Measurements from ENCODE around the gene STK32C. TPM values are rescaled to one million over a fixed set of nuclear protein-coding genes. Genes with fewer than 3 reads are reported as not detected.

STK32C gene
- total RNA-seq, result 10 to 100 TPM in 1 of 4 donors, 1 to 10 TPM in 3; 4.8 to 10.9 (median 7.8) TPM

DNA sequence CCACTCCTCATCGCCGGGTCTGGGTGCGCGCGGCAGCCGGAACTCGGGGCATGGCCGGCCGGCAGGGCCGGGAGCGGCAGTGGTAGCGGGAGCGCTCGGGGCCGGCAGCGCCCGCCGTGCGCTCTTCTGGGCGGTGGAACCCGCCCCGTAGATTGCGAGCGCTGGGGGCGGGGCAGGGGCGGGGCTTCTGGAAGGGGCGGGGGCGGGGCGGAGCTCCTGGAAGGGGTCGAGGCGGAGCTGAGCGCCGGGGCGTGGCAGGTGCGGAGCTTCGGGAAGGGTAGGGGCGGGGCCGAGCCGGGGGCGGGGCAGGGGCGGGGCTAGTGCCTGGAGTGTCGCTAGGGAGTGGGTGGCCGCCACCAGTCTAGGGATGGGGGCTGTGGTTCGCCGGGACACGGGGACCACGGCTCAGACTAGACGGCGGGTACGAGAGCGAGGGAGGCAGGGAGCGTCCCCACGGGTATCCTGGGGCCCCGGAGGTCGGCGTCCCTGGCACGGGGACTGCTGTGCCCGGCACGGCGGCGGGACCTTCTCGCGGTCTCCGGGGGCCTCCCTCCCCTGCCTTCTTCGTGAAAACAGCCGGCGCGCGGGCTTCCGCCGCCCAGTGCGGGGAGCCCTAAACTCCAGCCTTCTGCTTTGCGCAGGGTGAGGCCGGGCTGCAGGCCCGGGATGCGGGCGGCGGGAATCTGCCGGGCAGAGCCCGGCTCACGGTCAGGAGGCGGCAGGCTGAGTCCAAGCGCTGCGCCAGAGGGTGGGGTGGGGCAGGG, at the start of gene STK32C:
TSS of gene STK32C (minus strand) at position 128 of the 764 bp plus-strand sequence. CDS start at position 11, 117 bp downstream.
- H3K36me3 ChIP-seq, result no peaks in the 10 kb centered on the region
- peak within 1 kb of the TSS; percentile 88 to 98 (median 94) for H3K4me3 ChIP-seq
- H3K27me3 ChIP-seq, result no peaks in the 10 kb centered on the region
- DNase-seq (ENCODE audit: extremely low spot score), result peak; percentile 99
- 3% methylated on average over 26 of the region's 84 CpGs for WGBS
- TF ChIP-seq, protein P1, sequence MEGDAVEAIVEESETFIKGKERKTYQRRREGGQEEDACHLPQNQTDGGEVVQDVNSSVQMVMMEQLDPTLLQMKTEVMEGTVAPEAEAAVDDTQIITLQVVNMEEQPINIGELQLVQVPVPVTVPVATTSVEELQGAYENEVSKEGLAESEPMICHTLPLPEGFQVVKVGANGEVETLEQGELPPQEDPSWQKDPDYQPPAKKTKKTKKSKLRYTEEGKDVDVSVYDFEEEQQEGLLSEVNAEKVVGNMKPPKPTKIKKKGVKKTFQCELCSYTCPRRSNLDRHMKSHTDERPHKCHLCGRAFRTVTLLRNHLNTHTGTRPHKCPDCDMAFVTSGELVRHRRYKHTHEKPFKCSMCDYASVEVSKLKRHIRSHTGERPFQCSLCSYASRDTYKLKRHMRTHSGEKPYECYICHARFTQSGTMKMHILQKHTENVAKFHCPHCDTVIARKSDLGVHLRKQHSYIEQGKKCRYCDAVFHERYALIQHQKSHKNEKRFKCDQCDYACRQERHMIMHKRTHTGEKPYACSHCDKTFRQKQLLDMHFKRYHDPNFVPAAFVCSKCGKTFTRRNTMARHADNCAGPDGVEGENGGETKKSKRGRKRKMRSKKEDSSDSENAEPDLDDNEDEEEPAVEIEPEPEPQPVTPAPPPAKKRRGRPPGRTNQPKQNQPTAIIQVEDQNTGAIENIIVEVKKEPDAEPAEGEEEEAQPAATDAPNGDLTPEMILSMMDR (IDR thresholded peaks at IDR 0.05), result no peak
- peak; percentile 42 to 75 for TF ChIP-seq POLR2AphosphoS5 (IDR thresholded peaks at IDR 0.05)
- H3K27ac ChIP-seq (replicated peaks in 1 of 4), result peak within 1 kb of the TSS; percentile 79 to 92 (median 87)
- intact Hi-C loops (cut with DNase I), result loop anchor here (2.0 to 5.0 kb wide), 2 partner anchors 23 to 326 kb away; partner anchors contain the start of gene BNIP3
- peaks cover 12 to 27% (median 24%) of the 10 kb centered on the region in 4 donors for H3K4me1 ChIP-seq
- H3K9me3 ChIP-seq, result no peaks in the 10 kb centered on the region

DNA sequence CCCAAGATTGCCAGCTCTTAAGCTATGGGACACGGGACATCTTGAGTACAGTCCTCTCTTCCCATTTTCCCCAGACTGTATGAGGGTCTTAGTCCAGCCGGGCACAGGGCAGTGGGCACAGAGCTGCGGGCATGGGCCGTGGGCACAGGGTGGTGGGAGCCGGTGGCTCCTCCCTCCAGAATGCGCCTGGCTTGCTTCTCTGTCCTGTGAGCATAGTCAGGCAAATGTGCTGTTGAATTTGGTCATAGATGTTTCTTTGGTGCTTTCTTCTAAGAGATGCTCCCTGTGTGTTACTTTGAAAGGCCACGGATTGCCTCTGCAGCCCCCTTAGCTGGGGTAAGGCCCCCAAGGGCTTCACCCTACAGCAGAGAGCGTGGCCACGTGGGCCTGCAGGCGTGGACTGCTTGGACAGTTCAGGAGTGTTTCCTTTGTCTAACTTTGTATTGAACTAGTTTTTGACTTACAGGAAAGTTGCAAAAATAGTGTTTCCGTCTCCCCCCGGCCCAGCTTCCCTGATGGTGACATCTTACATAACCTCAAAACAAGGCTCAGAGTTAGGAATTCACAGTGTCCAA, 49.0 kb upstream of the STK32C start:
- no peak overlapping the region for H3K4me3 ChIP-seq
- no peaks in the 10 kb centered on the region for H3K9me3 ChIP-seq
- no peak overlapping the region for H3K27ac ChIP-seq (replicated peaks in 1 of 4)
- H3K36me3 ChIP-seq, result peaks cover 0 to 40% (median 17%) of the 10 kb centered on the region in 4 donors
- intact Hi-C loops (cut with DNase I), result no loop called here
- no peaks in the 10 kb centered on the region for H3K27me3 ChIP-seq
- no peak for DNase-seq (ENCODE audit: extremely low spot score)
- H3K4me1 ChIP-seq, result peaks cover 0 to 9% (median 1%) of the 10 kb centered on the region in 4 donors
- 96% methylated on average over 11 of the region's 12 CpGs for WGBS
- TF ChIP-seq EP300 (IDR thresholded peaks at IDR 0.05) (no peak), POLR2A (IDR thresholded peaks at IDR 0.05; ENCODE audit: low read depth) (no peak), POLR2AphosphoS5 (IDR thresholded peaks at IDR 0.05) (no peak)

DNA sequence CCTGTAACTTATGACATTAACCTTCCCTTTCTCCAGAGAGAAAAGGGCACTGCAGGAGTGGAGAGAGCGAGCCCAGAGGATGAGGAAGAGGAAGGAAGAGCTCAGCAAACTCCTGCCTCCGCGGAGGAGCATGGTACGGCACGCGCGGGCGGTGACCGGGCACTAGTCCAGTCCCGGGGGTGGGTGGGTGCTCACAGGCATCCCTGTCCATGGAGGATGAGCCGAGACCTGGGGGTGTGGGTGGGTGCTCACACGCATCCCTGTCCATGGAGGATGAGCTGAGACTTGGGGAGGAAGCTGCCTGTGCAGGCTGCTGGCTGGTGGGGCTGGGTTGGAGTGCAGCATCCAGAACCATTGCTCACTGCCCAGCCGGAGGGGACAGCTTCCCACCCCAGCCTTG, 48.0 kb upstream of the STK32C start:
- Histone ChIP-seq H3K4me1 (peaks cover 0 to 9% (median 1%) of the 10 kb centered on the region in 4 donors), H3K4me3 (no peak overlapping the region), H3K27ac (replicated peaks in 1 of 4) (no peak overlapping the region), H3K9me3 (no peaks in the 10 kb centered on the region), H3K36me3 (peaks cover 0 to 35% (median 15%) of the 10 kb centered on the region in 4 donors), H3K27me3 (no peaks in the 10 kb centered on the region)
- no peak for DNase-seq (ENCODE audit: extremely low spot score)
- TF ChIP-seq POLR2A (IDR thresholded peaks at IDR 0.05; ENCODE audit: low read depth) (no peak), POLR2AphosphoS5 (IDR thresholded peaks at IDR 0.05) (no peak), EP300 (IDR thresholded peaks at IDR 0.05) (no peak)
- TF ChIP-seq, protein P1 (IDR thresholded peaks at IDR 0.05), result no peak
- intact Hi-C loops (cut with DNase I), result no loop called here
- 95% methylated on average over 13 of the region's 13 CpGs for WGBS

DNA sequence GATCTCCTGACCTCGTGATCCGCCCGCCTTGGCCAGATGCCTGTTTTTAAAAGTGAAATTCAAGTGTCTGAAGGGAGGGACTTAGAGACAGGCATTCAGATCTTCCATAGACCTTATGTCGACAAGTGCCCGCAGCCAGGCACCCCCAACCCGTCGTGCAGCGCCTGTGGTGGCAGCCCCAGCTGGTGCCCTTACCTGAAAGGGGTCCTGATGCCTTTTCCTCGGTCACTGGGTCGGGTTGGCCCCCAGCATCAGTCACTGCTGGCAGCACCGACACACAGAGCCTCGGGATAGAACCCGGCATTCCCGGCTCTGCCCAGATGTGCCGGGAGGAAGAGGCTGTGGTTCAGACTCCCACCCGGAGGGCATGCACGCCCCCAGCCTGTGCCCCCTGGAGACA, 47.5 kb upstream of the STK32C start:
- no peak overlapping the region for H3K4me3 ChIP-seq
- intact Hi-C loops (cut with DNase I), result no loop called here
- DNase-seq (ENCODE audit: extremely low spot score), result no peak
- H3K36me3 ChIP-seq, result peaks cover 0 to 36% (median 15%) of the 10 kb centered on the region in 4 donors
- H3K27ac ChIP-seq (replicated peaks in 1 of 4), result no peak overlapping the region
- no peaks in the 10 kb centered on the region for H3K9me3 ChIP-seq
- no peaks in the 10 kb centered on the region for H3K27me3 ChIP-seq
- WGBS, result 90% methylated on average over 13 of the region's 17 CpGs
- H3K4me1 ChIP-seq, result peaks cover 0 to 9% (median 1%) of the 10 kb centered on the region in 4 donors
- TF ChIP-seq, protein P1 (IDR thresholded peaks at IDR 0.05), result no peak
- TF ChIP-seq POLR2AphosphoS5 (IDR thresholded peaks at IDR 0.05), result no peak
- TF ChIP-seq EP300 (IDR thresholded peaks at IDR 0.05), result no peak
- TF ChIP-seq POLR2A (IDR thresholded peaks at IDR 0.05; ENCODE audit: low read depth), result no peak

DNA sequence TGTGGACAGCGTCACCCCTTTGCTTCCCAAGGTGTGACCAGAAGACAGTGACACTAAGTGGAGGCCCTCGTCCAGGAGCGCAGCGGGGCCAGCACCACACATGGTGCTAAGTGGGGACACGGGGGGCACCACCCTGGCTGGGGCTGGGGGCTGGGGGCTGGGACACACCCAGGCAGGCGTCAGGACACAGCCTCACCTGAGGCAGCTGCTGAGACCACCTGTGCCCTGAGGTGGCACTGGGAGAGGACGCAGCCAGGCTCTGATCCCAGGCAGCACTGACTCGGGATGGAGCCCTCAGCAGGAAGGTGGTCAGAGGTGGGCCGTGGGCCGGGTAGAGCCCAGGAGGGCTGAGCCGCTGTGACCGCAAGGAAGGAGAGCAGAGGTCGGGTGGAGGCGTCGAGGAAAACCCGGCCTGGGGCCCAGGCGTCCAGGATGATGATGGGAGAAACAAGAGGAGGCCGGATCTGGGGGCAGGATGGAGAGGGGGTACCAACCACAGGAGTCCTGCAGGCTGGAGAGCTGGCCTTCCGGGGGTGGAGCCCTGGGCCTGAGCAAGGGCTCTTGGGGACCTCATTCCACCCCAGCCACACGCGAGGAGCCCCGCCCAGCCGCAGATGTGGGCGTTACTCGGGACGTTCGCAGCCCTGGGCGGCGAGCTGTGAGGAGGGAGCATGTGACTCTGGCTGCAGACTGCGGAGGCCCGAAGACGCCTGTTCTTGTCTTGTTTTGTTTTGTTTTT, 46.8 kb upstream of the STK32C start:
- Histone ChIP-seq H3K4me3 (no peak overlapping the region), H3K9me3 (no peaks in the 10 kb centered on the region), H3K4me1 (peaks cover 0 to 9% (median 1%) of the 10 kb centered on the region in 4 donors), H3K27me3 (no peaks in the 10 kb centered on the region), H3K27ac (replicated peaks in 1 of 4) (no peak overlapping the region), H3K36me3 (peaks cover 0 to 42% (median 16%) of the 10 kb centered on the region in 4 donors)
- no peak for DNase-seq (ENCODE audit: extremely low spot score)
- WGBS, result 92% methylated on average over 25 of the region's 32 CpGs
- intact Hi-C loops (cut with DNase I), result no loop called here
- no peak for TF ChIP-seq POLR2AphosphoS5 (IDR thresholded peaks at IDR 0.05)
- TF ChIP-seq POLR2A (IDR thresholded peaks at IDR 0.05; ENCODE audit: low read depth), result no peak
- no peak for TF ChIP-seq EP300 (IDR thresholded peaks at IDR 0.05)
- TF ChIP-seq, protein P1 (IDR thresholded peaks at IDR 0.05), result no peak

Measured in esophagus muscularis mucosa (tissue), 4 donors.